Left renal pelvis (tissue), 4 donors: Measurements from ENCODE around the gene SMAD9. TPM values are rescaled to one million over a fixed set of nuclear protein-coding genes. Genes with fewer than 3 reads are reported as not detected.
A peak's percentile ranks its signal among the peaks of the same experiment; 100 is the strongest.

Source experiments
- DNase-seq, 4 donors: peaks; one replicate each; pipeline ENCODE4 v3.0.0-alpha.2; 2013; ENCODE audit warnings: low read depth in 4 of 4, low spot score in 3 of 4
- polyA plus RNA-seq, 4 donors: library from polyadenylated mRNA; unstranded; fragments of 120-200 nt; gene quantifications; one replicate each; pipeline ENCODE4 v1.2.1, GENCODE V29; 2013; ENCODE audit not compliant: insufficient read length in 4 of 4

Gene SMAD9
- polyA plus RNA-seq, result 10 to 100 TPM; 27.3 to 33.7 (median 32.8) TPM

GRCh38 chr13:36919833-36920615 lies at the start of gene SMAD9:
SMAD9 (minus strand) TSS chr13:36920238; CDS start chr13:36879689, 40,549 bp downstream.
- DNase-seq, result peak in 1 of 4 donors; percentile 47

GRCh38 chr13:36966404-36966803 lies 46.4 kb upstream of the SMAD9 start:
- no peak for DNase-seq

DNA sequence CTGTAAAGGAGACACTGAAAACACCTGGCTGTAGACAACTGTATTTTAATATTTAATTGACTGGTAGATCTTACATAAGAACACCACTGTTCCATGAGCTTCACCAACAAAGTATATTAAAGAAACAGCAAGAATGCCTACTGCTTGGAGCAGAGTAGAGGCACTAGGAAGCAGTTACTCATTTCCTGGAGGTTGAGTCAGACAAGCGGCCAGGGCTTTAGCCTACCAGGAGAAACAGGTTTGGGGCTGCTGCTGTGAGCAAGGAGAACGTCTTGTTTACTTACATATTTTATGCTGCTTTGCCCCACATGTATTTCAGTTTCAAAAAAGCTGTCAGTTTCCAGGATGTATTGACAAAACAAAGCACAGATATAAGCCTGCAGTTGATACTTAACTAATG lies 45.7 kb upstream of the SMAD9 start:
- no peak for DNase-seq

DNA sequence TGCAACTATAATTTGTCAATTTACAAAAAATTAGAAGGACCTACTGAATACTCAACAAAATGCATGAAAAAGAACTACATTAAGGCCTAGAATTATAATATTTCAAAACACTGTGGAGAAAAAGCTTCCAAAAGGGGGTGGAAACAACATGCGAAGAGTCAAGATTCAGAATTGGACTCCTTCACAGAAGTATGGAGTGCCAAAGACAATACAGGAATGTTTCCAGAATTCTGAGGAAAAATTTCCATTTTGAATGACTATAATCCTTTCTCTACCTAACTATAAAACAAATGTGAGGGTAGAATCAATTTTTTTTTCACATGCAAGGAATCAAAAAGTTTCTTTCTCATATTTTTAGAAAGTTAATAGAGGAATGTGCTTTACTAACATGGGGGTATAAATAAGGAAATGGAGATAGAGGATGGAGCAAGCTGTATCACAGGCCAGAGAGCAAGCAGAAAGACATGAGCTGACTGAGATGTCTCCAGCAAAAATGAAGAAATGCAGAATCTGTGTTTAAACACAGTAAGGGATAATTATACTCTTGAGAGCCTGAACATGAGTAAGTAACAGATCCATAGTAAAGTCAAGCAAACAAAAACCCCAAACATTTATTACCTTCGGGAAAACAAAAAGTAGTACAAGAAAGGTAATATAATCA lies 39.5 kb upstream of the SMAD9 start:
- DNase-seq, result no peak

- no peak for DNase-seq
Observed at GRCh38 chr13:36954542-36954941, 34.5 kb upstream of the SMAD9 start.

DNA sequence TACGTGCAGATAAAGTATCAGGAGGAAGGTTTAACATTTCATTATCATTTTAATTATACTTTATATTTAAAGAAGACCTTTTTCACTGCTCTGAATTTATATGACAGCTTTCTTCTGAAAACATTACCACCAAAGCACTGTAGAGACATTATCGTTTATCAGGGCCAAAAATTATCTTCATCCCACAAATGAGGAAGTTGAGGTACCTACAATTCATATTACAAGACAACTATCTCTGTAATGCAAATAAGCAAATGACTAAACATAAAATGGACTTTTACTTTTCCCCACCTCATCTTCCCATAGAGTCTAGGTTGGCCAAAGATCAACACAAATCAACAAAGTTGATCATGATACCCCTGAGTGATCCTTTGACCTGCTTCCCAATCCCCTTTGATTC lies 30.9 kb upstream of the SMAD9 start:
- DNase-seq, result no peak

DNA sequence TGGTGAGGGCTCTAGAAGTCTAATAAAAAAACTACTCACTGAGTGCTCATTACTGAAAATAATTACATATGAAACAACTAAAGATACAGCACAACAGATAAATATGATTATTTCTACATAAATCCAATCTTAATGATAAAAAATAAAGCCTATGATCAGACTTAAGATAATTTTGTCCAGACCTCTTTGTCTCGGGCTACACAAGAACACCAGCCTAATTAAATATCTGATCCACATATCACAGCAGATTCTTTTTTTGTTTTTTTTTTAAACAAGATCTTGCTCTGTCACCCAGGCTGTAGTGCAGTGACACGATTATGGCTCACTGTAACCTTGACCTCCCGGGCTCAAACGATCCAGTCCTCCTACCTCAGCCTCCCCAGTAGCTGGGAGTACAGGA lies 30.3 kb upstream of the SMAD9 start:
- no peak for DNase-seq

GRCh38 chr13:36945078-36945477 lies 25.0 kb upstream of the SMAD9 start:
- no peak for DNase-seq

DNA sequence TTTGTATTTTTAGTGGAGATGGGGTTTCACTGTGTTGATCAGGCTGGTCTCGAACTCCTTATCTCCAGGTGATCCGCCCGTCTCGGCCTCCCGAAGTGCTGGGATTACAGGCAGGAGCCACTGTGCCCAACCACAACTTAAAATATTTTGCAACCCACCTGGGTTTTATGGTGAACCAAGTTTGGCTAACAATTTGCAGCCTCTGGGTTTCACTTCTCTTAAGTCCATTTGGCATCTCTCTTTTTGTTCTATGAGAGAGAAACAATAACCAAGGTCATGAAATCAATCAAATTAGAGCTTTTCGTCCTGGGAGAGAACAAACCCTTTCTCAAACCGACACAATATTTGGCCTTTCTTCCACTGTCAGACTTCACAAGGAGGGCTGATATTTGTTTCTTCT lies 5.6 kb upstream of the SMAD9 start:
- no peak for DNase-seq

- DNase-seq, result no peak
Observed at GRCh38 chr13:36924001-36924400, 4.0 kb upstream of the SMAD9 start.

DNA sequence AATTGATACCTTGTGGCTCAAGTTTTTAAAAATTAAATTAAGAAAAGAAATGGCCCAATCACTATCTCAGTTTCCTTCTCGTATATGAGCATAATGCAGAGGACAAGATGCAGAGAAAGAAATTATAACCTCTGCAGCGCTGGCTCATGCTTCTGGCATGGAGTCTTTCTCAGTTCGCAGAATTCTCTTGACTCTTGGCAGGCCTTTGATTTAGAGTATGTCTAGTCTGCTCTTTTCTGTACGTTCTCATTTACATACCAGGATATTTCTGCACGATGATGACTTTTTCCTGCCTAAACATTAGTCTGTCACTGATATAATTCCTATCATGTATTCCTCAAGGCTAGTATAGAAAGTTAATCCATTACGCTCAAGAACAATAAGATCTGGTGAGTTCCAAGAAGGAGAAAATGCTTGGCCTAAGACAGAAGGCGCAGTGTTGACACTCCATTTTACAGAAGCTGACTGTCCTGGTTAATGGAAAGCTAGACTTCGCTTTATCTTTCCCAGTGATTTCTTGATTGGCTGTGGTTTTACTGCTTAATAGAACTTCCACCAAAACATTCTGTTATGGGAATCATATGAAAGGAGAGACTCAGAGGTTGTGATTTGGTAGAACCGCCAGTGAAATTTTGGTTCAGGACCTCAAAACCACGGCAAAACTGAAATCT lies 1.7 kb upstream of the SMAD9 start:
- no peak for DNase-seq

DNA sequence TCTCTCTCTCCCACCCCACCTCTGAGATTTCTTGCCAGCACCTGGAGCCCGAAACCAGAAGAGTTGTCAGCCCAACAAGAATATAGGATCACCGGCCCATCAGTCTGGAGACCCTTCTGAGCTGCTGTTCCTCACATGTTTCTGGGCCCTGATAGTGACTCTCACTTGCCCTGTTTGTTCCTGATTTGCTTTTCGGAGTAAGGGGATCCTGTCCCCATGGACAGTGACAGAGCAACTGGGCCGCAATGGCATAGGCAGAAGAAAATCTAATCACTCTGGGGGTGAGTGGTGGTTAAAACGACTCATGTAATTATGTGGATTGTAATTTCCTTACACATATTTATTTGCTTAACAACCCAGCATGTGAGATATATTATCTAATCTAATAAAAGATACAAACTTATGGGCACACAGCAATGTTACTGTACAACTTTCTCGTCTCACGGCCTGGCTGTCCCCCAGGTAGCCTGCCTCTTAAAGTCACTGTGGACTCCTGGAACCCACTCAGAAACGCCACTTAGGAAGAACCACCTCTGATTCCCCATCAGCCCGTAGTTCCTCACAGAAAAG lies 663 bp upstream of the SMAD9 start:
- DNase-seq, result no peak

DNA sequence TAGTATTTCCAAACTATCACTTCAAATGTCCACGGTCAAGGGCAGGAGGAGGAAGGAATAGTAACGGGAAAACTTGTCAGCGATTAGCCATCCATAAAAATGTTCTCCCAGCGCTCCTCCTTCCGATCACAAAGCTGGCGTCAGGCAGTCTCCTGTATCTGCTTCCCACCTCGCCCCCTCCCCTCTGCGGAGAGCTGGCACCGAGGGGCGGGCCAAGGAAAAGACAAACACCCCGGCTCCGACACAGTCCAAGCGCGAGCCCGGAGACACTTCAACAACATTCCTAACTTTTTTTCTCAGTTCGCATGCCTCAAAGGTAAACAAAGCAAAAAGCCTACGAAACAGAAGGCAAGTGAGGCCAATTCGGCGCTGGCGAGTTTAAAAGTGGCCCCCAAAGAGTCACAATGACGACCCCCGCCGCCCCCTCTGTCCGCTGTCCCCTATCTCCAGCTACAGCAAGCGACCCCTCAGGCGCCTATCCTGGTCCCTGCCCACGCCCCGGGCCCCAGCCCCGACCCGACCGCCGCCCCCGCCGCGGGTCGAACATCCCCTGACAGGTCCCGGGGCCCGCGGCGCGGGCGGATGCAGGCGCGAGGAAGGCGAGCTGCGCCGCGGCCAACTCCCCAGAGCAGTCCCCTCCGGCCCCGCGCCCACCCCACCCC lies 736 bp downstream of the SMAD9 start:
- peak in 2 of 4 donors; percentile 37 to 50 for DNase-seq

GRCh38 chr13:36918246-36919131 lies 1.5 kb downstream of the SMAD9 start:
- DNase-seq, result no peak

DNA sequence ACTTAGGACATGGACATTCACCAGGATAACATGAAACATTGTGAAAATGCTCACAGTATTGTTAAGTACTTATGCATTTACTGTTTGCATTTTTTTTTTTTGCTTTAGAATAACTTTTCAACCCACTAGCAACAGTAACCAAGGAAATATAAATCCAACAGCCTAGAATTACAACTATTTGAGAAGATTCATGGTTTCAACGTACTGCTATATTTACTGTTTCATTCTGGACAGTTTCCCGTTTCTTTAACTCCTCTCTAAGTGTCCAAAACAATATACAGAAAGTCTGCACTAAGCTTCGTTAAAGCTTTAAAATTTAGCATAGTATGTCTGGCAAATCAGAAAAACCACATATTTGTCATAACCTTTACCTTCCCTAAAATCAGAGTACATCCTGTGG lies 2.7 kb downstream of the SMAD9 start:
- DNase-seq, result peak in 1 of 4 donors; percentile 50

- no peak for DNase-seq
Observed at GRCh38 chr13:36915896-36916640, 4.0 kb downstream of the SMAD9 start.

DNA sequence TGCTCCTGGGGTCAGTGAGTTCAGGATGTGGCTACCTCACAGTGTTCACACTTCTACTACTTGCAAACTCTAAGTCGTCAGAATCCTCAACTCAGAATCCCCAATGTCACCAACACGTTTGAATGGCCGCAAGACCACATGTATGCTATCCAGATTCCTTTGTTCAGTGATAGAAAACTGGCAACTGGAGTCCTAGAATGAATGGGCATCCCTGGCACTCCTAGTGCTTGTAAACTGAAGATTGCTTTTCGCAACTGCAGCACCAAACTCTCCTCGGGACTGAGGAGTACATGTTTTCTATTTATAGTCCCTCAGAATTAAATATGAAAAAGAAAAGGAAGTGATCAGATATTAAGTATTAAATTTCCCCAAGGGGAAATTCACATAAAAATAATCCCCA lies 4.9 kb downstream of the SMAD9 start:
- DNase-seq, result no peak

DNA sequence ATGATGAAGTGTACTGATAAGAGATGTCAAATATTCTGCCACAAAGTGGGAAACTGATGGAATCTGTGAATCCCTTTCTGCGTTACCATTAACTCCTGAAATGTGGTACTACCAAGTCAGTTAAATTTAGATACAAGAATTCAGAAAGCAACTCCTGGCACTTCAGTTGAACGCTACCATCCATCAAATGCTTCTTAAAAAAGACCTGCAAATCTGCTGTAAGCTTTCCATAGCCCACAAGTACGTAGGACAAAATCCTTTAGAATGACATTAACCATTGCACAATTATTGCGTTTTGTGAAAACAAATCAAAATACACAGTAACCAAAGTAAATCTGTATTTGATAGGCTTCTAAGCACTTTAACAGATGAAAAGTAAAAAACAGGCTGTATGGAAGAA lies 5.4 kb downstream of the SMAD9 start:
- no peak for DNase-seq

DNA sequence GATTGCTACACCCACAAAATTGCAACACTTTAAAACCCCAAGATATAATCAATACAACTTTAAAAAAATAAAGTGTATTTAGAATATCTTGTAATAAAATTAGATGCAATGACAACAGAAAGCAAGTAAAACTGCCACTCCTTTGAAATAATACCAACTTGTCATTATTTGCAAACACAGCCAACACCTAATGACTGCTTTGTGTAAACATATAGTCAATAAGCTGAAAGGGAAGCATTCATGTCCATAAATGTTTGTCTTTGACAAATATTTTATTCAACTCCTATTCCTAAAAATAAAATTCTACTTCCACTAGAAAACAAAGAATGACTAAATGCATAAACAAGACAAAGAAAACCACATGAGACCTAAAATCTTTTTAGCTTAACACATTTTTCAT lies 6.6 kb downstream of the SMAD9 start:
- no peak for DNase-seq
